ENCODE data around the gene FLT3LG. TPM values are rescaled to one million over a fixed set of nuclear protein-coding genes. Genes with fewer than 3 reads are reported as not detected.
"Not testable (repeated sequence)": the region's sequence is repeated elsewhere in the genome, so short reads cannot be mapped to it uniquely, and the experiment has no call there.

The FLT3LG gene
- total RNA-seq, 1 donor from 2014 or later = 11.3 TPM

- Mint-ChIP-seq H3K27ac (ENCODE audit: unreplicated experiment) (peak overlapping the region; percentile 71), H3K36me3 (ENCODE audit: unreplicated experiment) (peaks cover 3% of the 10 kb centered on the region), H3K9me3 (ENCODE audit: unreplicated experiment) (no peaks in the 10 kb centered on the region), H3K27me3 (ENCODE audit: unreplicated experiment) (no peaks in the 10 kb centered on the region), H3K4me1 (ENCODE audit: unreplicated experiment) (peaks cover 20% of the 10 kb centered on the region), H3K4me3 (ENCODE audit: unreplicated experiment) (no peak overlapping the region)
- DNase-seq (ENCODE audit: extremely low spot score, unreplicated experiment) = no peak
- TF ChIP-seq, protein P1, sequence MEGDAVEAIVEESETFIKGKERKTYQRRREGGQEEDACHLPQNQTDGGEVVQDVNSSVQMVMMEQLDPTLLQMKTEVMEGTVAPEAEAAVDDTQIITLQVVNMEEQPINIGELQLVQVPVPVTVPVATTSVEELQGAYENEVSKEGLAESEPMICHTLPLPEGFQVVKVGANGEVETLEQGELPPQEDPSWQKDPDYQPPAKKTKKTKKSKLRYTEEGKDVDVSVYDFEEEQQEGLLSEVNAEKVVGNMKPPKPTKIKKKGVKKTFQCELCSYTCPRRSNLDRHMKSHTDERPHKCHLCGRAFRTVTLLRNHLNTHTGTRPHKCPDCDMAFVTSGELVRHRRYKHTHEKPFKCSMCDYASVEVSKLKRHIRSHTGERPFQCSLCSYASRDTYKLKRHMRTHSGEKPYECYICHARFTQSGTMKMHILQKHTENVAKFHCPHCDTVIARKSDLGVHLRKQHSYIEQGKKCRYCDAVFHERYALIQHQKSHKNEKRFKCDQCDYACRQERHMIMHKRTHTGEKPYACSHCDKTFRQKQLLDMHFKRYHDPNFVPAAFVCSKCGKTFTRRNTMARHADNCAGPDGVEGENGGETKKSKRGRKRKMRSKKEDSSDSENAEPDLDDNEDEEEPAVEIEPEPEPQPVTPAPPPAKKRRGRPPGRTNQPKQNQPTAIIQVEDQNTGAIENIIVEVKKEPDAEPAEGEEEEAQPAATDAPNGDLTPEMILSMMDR (IDR thresholded peaks at IDR 0.05) = peak; percentile 9
Measured at GRCh38 chr19:49469828-49470614, 4.0 kb upstream of the FLT3LG start.

DNA sequence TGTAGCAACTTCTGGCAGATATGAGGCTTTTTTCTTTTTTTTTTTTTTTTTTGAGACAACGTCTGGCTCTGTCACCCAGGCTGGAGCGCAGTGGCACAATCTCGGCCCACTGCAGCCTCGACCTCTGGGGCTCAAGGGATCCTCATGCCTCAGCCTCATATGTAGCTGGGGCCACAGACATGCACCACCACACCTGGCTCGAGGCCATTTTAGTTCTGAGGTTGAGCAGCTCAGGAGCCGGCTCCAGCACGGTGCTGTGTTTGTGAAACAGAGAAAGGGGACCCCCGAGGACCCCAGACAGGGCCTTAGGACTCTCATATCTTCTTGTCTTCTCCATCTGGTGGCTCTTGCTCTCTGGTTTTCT lies 3.4 kb upstream of the FLT3LG start:
- no peak for DNase-seq (ENCODE audit: extremely low spot score, unreplicated experiment)
- Mint-ChIP-seq H3K4me3 (ENCODE audit: unreplicated experiment) (no peak overlapping the region), H3K27me3 (ENCODE audit: unreplicated experiment) (no peaks in the 10 kb centered on the region), H3K4me1 (ENCODE audit: unreplicated experiment) (peaks cover 20% of the 10 kb centered on the region), H3K36me3 (ENCODE audit: unreplicated experiment) (peaks cover 3% of the 10 kb centered on the region), H3K9me3 (ENCODE audit: unreplicated experiment) (no peaks in the 10 kb centered on the region), H3K27ac (ENCODE audit: unreplicated experiment) (peak overlapping the region; percentile 71)
- TF ChIP-seq, protein P1 (IDR thresholded peaks at IDR 0.05) = no peak

GRCh38 chr19:49472936-49473335 lies 1.1 kb upstream of the FLT3LG start:
- DNase-seq (ENCODE audit: extremely low spot score, unreplicated experiment) = no peak
- H3K4me3 Mint-ChIP-seq (ENCODE audit: unreplicated experiment) = no peak overlapping the region
- no peaks in the 10 kb centered on the region for H3K27me3 Mint-ChIP-seq (ENCODE audit: unreplicated experiment)
- no peaks in the 10 kb centered on the region for H3K9me3 Mint-ChIP-seq (ENCODE audit: unreplicated experiment)
- H3K4me1 Mint-ChIP-seq (ENCODE audit: unreplicated experiment) = peaks cover 26% of the 10 kb centered on the region
- H3K27ac Mint-ChIP-seq (ENCODE audit: unreplicated experiment) = no peak overlapping the region
- H3K36me3 Mint-ChIP-seq (ENCODE audit: unreplicated experiment) = peaks cover 6% of the 10 kb centered on the region
- TF ChIP-seq, protein P1 (IDR thresholded peaks at IDR 0.05) = no peak

DNA sequence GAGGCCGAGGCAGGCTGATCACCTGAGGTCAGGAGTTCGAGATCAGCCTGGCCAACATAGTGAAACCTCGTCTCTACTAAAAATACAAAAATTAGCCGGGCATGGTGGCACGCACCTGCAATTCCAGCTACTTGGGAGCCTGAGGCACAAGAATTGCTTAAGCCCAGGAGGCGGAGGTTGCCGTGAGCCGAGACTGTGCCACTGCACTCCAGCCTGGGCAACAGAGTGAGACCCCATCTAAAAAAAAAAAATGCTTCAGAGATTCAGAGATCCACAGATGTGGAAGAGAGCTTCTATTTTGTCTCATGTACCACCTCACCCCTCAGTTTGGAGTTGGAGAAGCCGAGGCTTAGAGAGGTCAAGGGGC lies 531 bp upstream of the FLT3LG start:
- Mint-ChIP-seq H3K4me1 (ENCODE audit: unreplicated experiment) (peaks cover 26% of the 10 kb centered on the region), H3K4me3 (ENCODE audit: unreplicated experiment) (peak overlapping the region; percentile 80)
- H3K9me3 Mint-ChIP-seq (ENCODE audit: unreplicated experiment); DNase-seq (ENCODE audit: extremely low spot score, unreplicated experiment); H3K27me3 Mint-ChIP-seq (ENCODE audit: unreplicated experiment); H3K27ac Mint-ChIP-seq (ENCODE audit: unreplicated experiment); H3K36me3 Mint-ChIP-seq (ENCODE audit: unreplicated experiment): not testable (repeated sequence)

GRCh38 chr19:49474542-49474924 lies 518 bp downstream of the FLT3LG start:
- H3K27me3 Mint-ChIP-seq (ENCODE audit: unreplicated experiment) = no peaks in the 10 kb centered on the region
- H3K4me1 Mint-ChIP-seq (ENCODE audit: unreplicated experiment) = peaks cover 21% of the 10 kb centered on the region
- DNase-seq (ENCODE audit: extremely low spot score, unreplicated experiment) = no peak
- peak overlapping the region; percentile 80 for H3K4me3 Mint-ChIP-seq (ENCODE audit: unreplicated experiment)
- H3K36me3 Mint-ChIP-seq (ENCODE audit: unreplicated experiment) = peaks cover 5% of the 10 kb centered on the region
- peak overlapping the region; percentile 52 for H3K27ac Mint-ChIP-seq (ENCODE audit: unreplicated experiment)
- TF ChIP-seq, protein P1 (IDR thresholded peaks at IDR 0.05) = no peak
- no peaks in the 10 kb centered on the region for H3K9me3 Mint-ChIP-seq (ENCODE audit: unreplicated experiment)

Measured in osteocyte (in vitro differentiated cells).